ENCODE measurements around the gene ADCY5.

DNA sequence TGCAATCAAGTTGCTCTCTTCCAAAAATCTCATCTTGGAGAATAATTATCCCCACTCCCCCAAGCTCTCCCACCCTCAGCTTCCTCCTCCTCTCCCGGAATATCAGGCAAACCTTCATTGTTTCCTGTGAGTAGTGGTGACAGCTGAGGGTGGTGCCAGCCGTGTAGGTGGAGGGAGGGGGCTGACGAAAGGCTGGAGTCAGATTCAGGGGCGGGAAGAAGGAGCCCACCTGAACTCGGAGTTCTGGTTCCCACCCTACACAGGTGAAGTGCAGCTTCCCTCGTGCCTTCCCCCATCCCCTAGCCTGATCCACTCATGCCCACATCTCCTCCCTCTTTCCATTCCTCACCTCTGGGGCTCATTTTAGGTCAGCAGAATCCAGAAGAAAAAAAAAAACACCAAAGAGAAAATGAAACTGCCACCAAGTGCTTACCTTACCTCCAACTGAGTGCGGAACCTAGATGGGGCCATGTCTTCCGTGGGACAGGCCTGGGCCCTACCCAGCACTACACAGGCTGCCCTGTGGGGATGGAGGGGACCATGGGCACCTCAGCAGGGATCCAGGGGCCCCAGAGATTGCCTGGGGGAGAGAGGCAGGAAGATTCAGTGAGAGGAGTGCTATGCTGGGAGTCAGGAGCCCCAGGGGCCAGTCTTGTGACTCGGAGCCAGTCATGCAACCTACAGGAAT lies 81.3 kb downstream of the ADCY5 start:
- TF ChIP-seq, protein P1, sequence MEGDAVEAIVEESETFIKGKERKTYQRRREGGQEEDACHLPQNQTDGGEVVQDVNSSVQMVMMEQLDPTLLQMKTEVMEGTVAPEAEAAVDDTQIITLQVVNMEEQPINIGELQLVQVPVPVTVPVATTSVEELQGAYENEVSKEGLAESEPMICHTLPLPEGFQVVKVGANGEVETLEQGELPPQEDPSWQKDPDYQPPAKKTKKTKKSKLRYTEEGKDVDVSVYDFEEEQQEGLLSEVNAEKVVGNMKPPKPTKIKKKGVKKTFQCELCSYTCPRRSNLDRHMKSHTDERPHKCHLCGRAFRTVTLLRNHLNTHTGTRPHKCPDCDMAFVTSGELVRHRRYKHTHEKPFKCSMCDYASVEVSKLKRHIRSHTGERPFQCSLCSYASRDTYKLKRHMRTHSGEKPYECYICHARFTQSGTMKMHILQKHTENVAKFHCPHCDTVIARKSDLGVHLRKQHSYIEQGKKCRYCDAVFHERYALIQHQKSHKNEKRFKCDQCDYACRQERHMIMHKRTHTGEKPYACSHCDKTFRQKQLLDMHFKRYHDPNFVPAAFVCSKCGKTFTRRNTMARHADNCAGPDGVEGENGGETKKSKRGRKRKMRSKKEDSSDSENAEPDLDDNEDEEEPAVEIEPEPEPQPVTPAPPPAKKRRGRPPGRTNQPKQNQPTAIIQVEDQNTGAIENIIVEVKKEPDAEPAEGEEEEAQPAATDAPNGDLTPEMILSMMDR (IDR thresholded peaks at IDR 0.05; ENCODE audit: low read length), result no peak
- no peak for TF ChIP-seq EZH2 (IDR thresholded peaks at IDR 0.05; ENCODE audit: borderline replicate concordance, low read length)

All from OCI-LY1 (cell line).